ENCODE measurements around the gene NUTF2.
A peak's percentile ranks its signal among the peaks of the same experiment; 100 is the strongest.
"Not testable (repeated sequence)": the region's sequence is repeated elsewhere in the genome, so short reads cannot be mapped to it uniquely, and the experiment has no call there.

NUTF2 gene

DNA sequence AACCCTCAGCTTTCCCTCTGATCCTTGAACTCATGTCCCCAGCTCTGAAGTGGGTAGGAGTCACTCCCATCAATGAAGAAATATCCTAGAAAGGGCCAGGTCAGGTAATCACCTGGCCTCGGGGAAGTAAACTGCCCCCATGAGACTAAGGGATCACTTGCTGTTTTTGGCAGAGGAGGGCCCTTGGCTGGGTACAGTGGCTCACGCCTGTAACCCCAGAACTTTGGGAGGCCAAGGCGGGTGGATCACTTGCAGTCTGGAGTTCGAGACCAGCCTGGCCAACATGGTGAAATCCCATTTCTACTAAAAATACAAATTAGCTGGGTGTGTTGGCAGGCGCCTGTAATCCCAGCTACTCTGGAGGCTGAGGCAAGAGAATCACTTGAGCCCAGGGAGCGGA is 17.3 kb downstream of the NUTF2 start:
- not testable (repeated sequence) for DNase-seq (ENCODE audit: low read depth, low spot score)

DNA sequence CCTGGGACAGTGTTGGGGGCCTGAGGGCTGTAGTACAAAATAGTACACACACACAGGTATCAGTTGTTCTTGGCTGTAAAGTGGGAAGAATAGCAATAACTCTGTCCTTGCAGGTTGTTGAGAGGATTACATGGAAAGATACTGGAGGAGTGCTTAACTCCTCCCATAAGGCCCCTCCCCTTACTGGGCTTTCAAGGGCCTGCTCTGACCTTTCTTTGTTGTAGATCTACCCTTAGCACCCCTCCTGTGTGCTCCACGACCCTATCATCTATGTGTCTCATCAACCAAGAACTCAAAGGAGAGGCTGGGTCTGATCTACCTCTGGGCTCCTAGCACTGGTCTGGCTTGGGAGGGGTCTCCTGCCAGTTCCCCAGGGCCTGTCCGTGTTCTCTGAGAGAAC is 17.9 kb downstream of the NUTF2 start:
- no peak for DNase-seq (ENCODE audit: low read depth, low spot score)

DNA sequence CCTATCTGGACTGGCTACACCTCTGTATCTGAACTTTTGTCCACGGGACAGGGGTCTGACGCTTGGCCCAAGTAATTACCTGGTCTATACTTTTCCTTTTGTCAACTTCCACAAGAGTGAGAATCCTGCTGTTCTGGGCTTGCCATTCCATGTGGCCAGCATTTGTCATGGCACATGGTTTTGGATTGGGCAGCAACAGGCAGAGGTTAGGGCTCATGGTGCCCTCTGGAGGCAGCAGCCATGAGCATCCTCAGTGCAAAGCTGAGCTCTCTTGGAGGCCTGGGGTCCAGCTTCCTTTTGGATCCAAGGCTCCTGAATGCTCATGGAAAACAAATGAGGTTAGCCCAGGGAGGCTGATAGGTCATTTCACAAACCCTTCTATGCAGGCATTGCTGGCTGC is 18.6 kb downstream of the NUTF2 start:
- peak; percentile 26 for DNase-seq (ENCODE audit: low read depth, low spot score)

DNA sequence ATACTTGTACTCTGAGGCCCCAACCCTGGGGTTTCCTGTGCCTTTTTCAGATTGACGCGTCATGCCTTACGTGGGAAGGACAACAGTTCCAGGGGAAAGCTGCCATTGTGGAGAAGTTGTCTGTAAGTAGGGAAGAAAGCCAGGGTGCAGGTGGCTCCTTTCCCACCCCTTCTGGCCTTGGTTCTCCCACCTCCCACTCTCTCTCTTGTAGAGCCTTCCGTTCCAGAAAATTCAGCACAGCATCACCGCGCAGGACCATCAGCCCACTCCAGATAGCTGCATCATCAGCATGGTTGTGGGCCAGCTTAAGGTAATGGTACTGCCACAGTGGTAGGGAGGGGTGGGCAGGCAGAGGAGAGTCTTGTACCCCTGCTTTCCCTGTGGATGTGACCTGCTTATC is 21.6 kb downstream of the NUTF2 start:
- DNase-seq (ENCODE audit: low read depth, low spot score), result no peak

DNA sequence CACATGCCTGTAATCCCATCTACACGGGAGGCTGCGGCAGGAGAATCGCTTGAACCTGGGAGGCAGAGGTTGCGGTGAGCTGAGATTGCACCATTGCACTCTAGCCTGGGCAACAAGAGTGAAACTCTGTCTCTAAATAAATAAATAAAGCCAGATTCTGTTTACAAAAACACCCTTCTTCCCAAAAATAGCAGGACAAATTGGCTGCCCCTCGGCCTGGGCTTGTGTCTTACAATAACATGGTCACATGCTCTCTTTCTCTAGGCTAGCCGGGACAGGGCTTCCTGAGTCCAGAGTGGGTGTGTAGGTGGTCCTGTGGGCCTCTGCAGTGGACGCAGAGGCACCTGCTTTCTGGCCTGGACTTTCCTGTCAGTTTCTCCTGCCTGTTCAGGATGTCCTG is 22.9 kb downstream of the NUTF2 start:
- no peak for DNase-seq (ENCODE audit: low read depth, low spot score)

DNA sequence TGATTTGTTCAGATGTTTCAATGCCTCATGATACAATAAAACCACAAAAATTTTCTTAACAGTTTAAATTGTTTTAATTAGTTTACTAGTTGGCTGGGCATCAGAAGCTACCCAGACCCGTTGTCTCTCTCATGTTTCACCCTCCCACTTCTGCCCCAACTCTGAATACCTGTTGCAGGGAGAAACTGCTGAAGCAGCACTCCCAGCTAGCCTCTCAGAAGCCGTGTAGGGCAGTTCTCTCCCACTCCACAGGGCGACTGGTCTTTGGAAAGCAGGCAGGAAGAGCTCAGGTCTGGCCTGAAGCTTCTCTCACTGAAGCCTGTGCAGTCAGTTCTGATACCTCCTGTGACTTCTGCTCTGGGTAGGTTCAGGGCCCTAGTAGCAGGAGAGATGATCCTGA is 24.5 kb downstream of the NUTF2 start:
- DNase-seq (ENCODE audit: low read depth, low spot score), result no peak

DNA sequence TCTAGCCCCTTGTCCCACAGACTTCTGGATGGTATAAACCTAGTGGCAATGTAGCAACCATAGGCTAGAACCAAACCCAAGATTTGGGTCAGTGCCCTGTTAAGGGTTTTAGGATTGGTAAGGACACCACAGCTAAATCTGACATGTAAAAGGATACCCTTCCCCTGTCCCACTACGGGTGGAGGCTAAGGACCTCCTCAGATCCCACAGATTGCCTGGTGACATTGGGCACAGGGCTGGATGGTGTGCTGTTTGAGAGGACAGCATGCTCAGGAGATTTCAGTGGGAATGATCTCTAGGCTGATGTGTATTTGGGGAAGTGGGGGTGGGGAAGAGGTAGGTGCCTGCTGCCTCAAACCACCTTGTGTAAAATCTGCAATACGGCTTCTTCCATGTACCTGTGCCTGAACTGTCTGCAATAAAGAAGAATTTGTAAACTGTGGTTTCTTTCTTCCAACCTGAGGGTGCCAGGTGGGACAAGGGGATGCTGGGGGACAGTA is 25.4 kb downstream of the NUTF2 start:
- no peak for DNase-seq (ENCODE audit: low read depth, low spot score)

DNA sequence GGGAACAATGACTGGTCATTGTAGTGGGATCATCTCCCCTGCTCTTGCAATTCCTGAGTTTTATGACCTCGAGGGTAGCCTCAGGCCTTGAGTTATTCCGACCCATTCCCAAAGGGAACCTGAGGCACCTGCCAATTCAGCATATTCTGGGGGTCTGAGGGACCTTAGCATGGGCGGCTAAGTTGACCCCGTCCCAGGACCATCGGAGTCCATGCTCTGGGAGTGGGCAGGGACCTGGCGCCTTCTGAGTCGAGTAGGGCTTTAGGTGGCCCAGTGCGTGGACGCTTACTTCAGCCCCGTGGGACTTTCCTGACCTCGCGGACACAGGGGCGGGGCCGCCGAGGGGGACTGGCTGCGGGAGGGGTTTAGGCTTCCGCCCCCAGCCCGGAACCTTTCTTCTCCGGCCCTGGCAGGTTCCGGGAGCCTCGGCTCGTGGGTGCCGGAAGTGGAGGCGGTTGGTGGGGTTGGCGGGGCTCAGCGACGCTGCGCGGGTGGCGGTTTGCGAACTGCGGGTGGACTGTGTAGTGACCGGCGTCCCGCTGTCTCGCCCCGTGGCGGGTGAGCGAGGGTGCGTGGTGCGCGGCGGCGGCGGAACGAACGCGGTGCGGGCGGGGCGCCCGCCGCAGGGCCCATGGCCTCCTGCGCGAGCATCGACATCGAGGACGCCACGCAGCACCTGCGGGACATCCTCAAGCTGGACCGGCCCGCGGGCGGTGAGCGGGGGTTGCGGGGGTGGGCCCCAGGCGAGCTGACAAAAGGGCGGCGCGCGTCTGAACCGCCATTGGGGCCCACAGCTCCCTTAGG is 26.1 kb downstream of the NUTF2 start, which contains the start of gene EDC4:
EDC4 (plus strand) TSS at position 422 of the 804 bp plus-strand sequence; CDS start at position 632, 210 bp downstream.
- peak; percentile 91 for DNase-seq (ENCODE audit: low read depth, low spot score)

DNA sequence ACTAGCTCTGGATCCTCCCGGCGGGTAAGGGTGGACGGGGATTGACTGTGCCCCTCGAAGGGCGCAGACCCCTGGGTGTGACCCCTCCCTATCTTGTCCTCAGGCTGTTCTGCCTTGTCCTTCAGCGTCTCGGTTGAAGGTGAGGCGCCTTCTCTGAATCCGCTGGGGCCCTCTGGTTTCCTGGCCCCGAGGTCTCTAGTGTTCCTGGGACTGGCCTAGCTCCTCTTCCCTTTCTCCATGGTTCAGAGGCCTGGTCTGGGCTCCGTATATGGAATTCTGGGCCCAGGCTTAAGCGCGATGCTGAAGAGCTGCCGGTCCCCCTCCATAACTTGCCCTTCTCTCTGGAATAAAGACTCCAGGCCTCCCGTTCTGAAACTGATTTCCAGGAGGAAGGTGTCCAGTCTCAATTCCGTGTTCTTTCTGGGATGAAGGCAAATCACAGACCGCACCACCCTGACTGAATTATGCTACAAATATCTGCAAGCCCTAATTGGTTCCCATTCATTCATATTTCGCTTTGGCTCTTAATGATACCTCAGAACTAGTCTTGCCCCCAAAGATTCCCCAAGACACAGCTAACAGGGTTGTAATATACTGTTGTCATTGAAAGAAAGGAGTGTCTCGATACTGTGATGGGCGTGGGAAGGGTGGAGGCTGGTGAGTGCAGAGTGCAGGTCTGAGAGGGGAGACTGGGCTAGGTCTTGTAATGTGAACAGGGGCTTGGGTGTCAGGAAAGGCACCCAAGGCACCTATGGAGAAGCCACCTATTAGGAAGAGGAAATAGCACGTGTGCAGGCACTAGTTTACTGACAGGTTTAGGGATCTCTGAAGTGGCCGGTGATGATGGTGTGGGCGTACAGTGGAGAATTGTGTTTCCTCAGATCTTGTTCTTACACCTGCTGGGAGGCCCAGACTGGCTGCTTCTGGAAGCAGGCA is 27.0 kb downstream of the NUTF2 start:
- DNase-seq (ENCODE audit: low read depth, low spot score), result peak; percentile 43

DNA sequence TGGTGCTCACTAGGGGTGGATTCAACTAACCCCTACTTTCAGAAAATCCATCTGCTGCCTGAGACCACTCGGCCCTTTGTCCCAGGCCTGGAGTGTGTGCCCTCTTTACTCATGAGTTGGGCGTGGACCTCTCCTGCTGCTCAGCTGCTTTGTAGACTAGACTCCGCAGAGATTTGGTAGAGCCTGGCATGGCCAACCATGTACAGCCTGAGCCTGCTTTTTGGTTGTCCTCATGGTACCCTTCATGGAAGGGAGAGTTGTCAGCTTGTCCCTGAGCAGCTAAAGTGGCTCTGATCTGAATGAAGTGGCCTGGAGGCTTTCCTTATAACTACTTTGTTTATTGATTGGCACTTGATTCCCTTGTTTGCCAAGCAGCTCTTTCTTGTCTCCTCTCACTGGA is 27.6 kb downstream of the NUTF2 start:
- no peak for DNase-seq (ENCODE audit: low read depth, low spot score)

DNA sequence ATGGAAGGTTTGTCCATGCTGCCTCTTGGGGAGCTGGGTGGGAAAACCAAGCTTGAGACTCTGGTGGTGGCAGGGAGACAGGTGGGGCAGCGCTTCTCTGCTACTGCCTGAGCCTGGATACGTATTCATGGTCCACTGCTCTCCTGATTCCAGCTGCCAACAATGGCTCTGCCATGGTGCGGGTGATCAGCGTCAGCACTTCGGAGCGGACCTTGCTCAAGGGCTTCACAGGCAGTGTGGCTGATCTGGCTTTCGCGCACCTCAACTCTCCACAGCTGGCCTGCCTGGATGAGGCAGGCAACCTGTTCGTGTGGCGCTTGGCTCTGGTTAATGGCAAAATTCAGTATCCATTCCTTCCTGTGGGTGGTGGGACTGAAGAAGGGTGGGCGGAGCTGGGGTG is 30.3 kb downstream of the NUTF2 start:
- no peak for DNase-seq (ENCODE audit: low read depth, low spot score)

DNA sequence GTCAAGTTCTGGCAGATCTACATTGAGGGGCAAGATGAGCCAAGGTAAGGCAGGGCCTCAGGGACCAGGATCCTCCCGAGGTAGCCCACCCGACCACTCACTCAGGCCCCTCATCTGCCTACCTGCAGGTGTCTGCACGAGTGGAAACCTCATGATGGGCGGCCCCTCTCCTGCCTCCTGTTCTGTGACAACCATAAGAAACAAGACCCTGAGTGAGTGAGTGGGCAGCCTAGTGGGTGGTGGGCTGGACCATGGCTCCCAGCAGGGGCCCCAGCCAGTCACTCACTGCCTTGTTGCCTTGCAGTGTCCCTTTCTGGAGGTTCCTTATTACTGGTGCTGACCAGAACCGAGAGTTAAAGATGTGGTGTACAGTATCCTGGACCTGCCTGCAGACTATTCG is 31.5 kb downstream of the NUTF2 start:
- DNase-seq (ENCODE audit: low read depth, low spot score), result no peak

DNA sequence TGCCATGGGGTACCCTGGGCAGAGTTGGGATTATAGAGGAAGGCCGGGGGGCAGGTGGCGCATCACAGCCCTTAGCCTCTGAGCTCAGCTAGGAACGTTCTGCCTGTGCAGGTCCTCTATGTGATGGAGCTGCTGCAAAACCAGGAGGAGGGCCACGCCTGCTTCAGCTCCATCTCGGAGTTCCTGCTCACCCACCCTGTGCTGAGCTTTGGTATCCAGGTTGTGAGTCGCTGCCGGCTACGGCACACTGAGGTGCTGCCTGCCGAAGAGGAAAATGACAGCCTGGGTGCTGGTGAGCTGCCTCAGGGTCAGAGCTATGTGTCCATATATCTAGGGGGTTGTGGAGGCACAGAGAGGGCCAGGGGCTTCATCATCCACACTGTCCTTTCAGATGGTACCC is 32.1 kb downstream of the NUTF2 start:
- DNase-seq (ENCODE audit: low read depth, low spot score), result no peak

DNA sequence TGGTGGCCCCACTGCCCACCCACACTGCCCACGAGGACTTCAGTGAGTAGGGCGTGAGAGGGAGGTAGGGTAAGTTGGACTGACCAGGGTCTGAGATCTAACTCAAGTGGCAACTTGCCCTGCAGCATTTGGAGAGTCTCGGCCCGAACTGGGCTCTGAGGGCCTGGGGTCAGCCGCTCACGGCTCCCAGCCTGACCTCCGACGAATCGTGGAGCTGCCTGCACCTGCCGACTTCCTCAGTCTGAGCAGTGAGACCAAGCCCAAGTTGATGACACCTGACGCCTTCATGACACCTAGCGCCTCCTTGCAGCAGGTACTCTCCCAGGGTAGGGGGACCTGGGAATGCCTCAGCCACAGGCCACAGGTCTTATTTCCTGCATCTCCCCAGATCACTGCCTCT is 32.7 kb downstream of the NUTF2 start:
- DNase-seq (ENCODE audit: low read depth, low spot score), result no peak

DNA sequence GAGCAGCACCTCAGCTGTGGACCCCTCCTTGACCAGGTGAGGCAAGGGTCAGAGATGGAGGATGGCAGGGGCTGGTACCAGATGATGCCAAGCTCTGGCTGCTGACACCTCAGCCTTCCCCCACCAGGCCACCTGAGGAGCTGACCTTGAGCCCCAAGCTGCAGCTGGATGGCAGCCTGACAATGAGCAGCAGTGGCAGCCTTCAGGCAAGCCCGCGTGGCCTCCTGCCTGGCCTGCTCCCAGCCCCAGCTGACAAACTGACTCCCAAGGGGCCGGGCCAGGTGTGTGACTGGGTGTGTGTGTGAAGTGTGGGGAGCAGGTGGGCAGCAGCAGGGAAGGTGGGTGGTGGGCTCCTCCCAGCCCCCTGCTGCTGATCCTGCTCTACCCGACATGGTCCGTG is 33.2 kb downstream of the NUTF2 start:
- DNase-seq (ENCODE audit: low read depth, low spot score), result no peak

DNA sequence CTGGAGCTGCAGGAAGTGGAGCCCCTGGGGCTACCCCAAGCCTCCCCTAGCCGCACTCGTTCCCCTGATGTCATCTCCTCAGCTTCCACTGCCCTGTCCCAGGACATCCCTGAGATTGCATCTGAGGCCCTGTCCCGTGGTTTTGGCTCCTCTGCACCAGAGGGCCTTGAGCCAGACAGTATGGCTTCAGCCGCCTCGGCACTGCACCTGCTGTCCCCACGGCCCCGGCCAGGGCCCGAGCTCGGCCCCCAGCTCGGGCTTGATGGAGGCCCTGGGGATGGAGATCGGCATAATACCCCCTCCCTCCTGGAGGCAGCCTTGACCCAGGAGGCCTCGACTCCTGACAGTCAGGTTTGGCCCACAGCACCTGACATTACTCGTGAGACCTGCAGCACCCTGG is 33.9 kb downstream of the NUTF2 start:
- no peak for DNase-seq (ENCODE audit: low read depth, low spot score)

DNA sequence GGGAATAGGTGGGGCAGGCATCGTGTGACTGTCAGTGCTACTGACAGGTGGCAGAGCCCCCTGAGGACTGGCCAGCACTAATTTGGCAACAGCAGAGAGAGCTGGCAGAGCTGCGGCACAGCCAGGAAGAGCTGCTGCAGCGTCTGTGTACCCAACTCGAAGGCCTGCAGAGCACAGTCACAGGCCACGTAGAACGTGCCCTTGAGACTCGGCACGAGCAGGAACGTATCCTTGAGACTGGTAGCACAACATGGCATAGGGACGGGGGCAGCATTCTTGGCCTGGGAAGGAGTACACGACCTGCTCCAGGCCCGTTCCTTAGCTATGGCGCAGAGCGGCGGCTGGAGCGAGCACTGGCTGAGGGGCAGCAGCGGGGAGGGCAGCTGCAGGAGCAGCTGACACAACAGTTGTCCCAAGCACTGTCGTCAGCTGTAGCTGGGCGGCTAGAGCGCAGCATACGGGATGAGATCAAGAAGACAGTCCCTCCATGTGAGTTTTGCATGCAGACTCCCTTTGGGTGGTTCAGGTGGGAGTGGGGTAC is 35.0 kb downstream of the NUTF2 start:
- DNase-seq (ENCODE audit: low read depth, low spot score), result no peak

DNA sequence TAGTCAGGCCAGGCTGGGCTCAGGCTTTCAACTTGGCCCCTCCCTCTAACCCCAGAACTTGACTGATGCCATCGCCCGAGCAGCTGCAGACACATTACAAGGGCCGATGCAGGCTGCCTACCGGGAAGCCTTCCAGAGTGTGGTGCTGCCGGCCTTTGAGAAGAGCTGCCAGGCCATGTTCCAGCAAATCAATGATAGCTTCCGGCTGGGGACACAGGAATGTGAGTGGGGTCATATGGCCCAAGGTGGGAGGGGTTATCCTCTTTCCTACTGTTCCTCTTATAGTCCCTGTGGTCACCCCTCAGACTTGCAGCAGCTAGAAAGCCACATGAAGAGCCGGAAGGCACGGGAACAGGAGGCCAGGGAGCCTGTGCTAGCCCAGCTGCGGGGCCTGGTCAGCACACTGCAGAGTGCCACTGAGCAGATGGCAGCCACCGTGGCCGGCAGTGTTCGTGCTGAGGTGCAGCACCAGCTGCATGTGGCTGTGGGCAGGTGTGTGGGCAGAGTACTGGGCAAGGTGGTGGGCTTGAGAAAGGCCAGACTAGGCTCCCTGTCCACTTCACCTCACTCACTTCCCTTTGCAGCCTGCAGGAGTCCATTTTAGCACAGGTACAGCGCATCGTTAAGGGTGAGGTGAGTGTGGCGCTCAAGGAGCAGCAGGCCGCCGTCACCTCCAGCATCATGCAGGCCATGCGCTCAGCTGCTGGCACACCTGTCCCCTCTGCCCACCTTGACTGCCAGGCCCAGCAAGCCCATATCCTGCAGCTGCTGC is 35.8 kb downstream of the NUTF2 start:
- DNase-seq (ENCODE audit: low read depth, low spot score), result peak; percentile 41

DNA sequence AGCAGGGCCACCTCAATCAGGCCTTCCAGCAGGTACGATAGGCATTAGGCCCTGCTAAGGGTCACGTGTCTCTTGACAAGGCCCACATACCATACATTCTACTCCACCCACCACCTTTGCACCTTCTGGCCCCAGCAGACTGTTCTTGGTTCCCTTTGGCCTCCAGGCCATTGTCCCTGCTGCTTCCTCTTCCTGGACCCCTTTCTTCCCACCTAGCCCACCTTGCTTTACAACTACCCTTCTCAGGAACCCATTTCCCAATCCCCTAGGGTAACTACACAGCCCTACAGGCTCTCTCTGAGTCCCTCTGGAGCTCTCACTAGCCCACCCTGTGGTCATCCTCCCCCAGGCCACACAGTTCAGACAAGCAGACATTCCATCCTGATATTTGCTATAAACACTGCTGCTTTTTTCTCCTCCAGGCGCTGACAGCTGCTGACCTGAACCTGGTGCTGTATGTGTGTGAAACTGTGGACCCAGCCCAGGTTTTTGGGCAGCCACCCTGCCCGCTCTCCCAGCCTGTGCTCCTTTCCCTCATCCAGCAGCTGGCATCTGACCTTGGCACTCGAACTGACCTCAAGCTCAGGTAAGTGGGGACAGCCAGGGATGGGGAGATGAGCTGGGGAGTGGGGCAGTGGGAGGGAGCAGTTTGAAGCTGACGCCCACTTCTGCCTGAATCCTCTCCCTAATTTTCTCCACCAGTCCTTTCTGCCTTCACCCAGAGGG is 36.6 kb downstream of the NUTF2 start:
- no peak for DNase-seq (ENCODE audit: low read depth, low spot score)

DNA sequence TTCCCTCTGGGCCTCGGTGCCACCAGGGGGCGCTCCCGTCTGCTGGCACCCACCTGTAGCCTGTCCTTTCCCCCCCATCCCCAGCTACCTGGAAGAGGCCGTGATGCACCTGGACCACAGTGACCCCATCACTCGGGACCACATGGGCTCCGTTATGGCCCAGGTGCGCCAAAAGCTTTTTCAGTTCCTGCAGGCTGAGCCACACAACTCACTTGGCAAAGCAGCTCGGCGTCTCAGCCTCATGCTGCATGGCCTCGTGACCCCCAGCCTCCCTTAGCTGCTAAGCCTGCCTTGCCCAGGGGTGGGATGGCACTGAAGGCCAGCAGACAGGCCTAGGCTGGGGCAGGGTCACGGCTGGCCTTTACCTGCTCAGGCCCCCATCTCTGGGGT is 37.1 kb downstream of the NUTF2 start:
- DNase-seq (ENCODE audit: low read depth, low spot score), result peak; percentile 67

DNA sequence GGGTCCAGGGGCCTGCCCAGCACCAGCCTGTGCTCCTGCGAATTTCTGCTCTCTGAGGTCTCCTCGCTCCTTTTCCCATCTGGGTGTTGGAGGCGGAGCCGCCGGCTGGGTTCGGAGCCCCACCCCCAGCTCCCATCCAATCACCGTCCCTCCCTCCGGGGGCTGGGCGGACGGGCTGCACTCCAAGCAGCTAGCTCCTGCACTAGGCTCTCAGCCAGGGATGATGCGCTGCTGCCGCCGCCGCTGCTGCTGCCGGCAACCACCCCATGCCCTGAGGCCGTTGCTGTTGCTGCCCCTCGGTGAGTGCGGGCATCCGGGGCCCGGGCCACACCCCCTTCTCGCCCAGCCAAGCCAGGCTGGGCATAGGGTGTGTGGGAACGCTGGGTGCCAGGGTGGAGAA is 38.0 kb downstream of the NUTF2 start, which contains the start of gene NRN1L:
NRN1L (plus strand) TSS at position 202 of the 400 bp plus-strand sequence; CDS start at position 221, 19 bp downstream.
- peak; percentile 95 for DNase-seq (ENCODE audit: low read depth, low spot score)
